Inflammatory macrophage treated with lipopolysaccharide for 4 hours (primary cell): ENCODE results near the gene HSD17B3.
"Not testable (repeated sequence)": the region's sequence is repeated elsewhere in the genome, so short reads cannot be mapped to it uniquely, and the experiment has no call there.

Experiments used
- DNase-seq: peaks from one replicate; pipeline ENCODE4 v3.0.0-alpha.2; 2020

The HSD17B3 gene

GRCh38 chr9:96302021-96302420, at the start of gene HSD17B3:
Gene HSD17B3 (minus strand): TSS chr9:96302176. CDS start chr9:96302104, 72 bp downstream.
- DNase-seq = no peak

- no peak for DNase-seq
Measured at GRCh38 chr9:96350866-96351265, 48.9 kb upstream of the HSD17B3 start.

- no peak for DNase-seq
Measured at GRCh38 chr9:96348261-96348660, 46.3 kb upstream of the HSD17B3 start.

- no peak for DNase-seq
Measured at GRCh38 chr9:96345551-96345950, 43.6 kb upstream of the HSD17B3 start.

GRCh38 chr9:96344458-96345180, 42.6 kb upstream of the HSD17B3 start:
- DNase-seq = peak; percentile 24

- no peak for DNase-seq
Measured at GRCh38 chr9:96343515-96344360, 41.8 kb upstream of the HSD17B3 start.

GRCh38 chr9:96342571-96343245, 40.7 kb upstream of the HSD17B3 start:
- DNase-seq = no peak

- DNase-seq = no peak
Measured at GRCh38 chr9:96340707-96341106, 38.7 kb upstream of the HSD17B3 start.

GRCh38 chr9:96338299-96338698, 36.3 kb upstream of the HSD17B3 start:
- no peak for DNase-seq

GRCh38 chr9:96333958-96334357, 32.0 kb upstream of the HSD17B3 start:
- DNase-seq = no peak

GRCh38 chr9:96331236-96331947, 29.4 kb upstream of the HSD17B3 start:
- DNase-seq = no peak

GRCh38 chr9:96327694-96328352, 25.8 kb upstream of the HSD17B3 start:
- DNase-seq = peak; percentile 61

- no peak for DNase-seq
Measured at GRCh38 chr9:96323169-96323568, 21.2 kb upstream of the HSD17B3 start.

- not testable (repeated sequence) for DNase-seq
Measured at GRCh38 chr9:96322736-96323135, 20.8 kb upstream of the HSD17B3 start.

- DNase-seq = not testable (repeated sequence)
Measured at GRCh38 chr9:96322210-96322609, 20.2 kb upstream of the HSD17B3 start.

- no peak for DNase-seq
Measured at GRCh38 chr9:96321515-96321914, 19.5 kb upstream of the HSD17B3 start.

GRCh38 chr9:96320749-96321280, 18.8 kb upstream of the HSD17B3 start:
- no peak for DNase-seq

- DNase-seq = peak; percentile 76
Measured at GRCh38 chr9:96318921-96319565, 17.1 kb upstream of the HSD17B3 start.

GRCh38 chr9:96317335-96317980, 15.5 kb upstream of the HSD17B3 start:
- peak; percentile 42 for DNase-seq

- no peak for DNase-seq
Measured at GRCh38 chr9:96309850-96310249, 7.9 kb upstream of the HSD17B3 start.

- not testable (repeated sequence) for DNase-seq
Measured at GRCh38 chr9:96306958-96307357, 5.0 kb upstream of the HSD17B3 start.
